Retinal pigment epithelial cell (primary cell): ENCODE results near the gene NPM1.

Experiments used
- DNase-seq: peaks from one replicate; pipeline ENCODE4 v3.0.0-alpha.2; 2010; ENCODE audit warnings: low read depth
- H3K4me3 ChIP-seq: 2 replicates; pipeline ENCODE4 v1.5.1; 2011; ENCODE audit warnings: mild to moderate bottlenecking, low read length, control low read depth, moderate library complexity
- CTCF ChIP-seq: conservative IDR thresholded peaks from 2 replicates; pipeline ENCODE4 v1.5.1; 2011; ENCODE audit warnings: low read depth, low read length, control low read depth, inconsistent platforms

NPM1 gene

GRCh38 chr5:171432076-171432475 lies 44.4 kb downstream of the NPM1 start:
- no peak for DNase-seq
- no peak overlapping the region for H3K4me3 ChIP-seq
- TF ChIP-seq CTCF: no peak

- no peak for DNase-seq
- no peak for TF ChIP-seq CTCF
- no peak overlapping the region for H3K4me3 ChIP-seq
Measured at GRCh38 chr5:171432583-171433351, 45.1 kb downstream of the NPM1 start.

GRCh38 chr5:171433352-171433698 lies 45.7 kb downstream of the NPM1 start:
- TF ChIP-seq CTCF: no peak
- no peak for DNase-seq
- H3K4me3 ChIP-seq: no peak overlapping the region

- H3K4me3 ChIP-seq: no peak overlapping the region
Measured at GRCh38 chr5:171433982-171434676, 46.5 kb downstream of the NPM1 start.

GRCh38 chr5:171434874-171435273 lies 47.2 kb downstream of the NPM1 start:
- no peak for TF ChIP-seq CTCF
- no peak overlapping the region for H3K4me3 ChIP-seq
- DNase-seq: no peak

More at GRCh38 chr5:171433982-171434676, 46.5 kb downstream of the NPM1 start:
- TF ChIP-seq CTCF: no peak
- DNase-seq: no peak

GRCh38 chr5:171435908-171436307 lies 48.3 kb downstream of the NPM1 start:
- no peak for TF ChIP-seq CTCF
- DNase-seq: no peak
- H3K4me3 ChIP-seq: no peak overlapping the region

GRCh38 chr5:171436804-171437285 lies 49.2 kb downstream of the NPM1 start:
- DNase-seq: no peak
- no peak overlapping the region for H3K4me3 ChIP-seq
- no peak for TF ChIP-seq CTCF
